ENCODE data around the gene CA7. TPM values are rescaled to one million over a fixed set of nuclear protein-coding genes. Genes with fewer than 3 reads are reported as not detected.

CA7 gene
- under 1 TPM in 1 of 3 donors, not detected in 2; 0.18 TPM for total RNA-seq

DNA sequence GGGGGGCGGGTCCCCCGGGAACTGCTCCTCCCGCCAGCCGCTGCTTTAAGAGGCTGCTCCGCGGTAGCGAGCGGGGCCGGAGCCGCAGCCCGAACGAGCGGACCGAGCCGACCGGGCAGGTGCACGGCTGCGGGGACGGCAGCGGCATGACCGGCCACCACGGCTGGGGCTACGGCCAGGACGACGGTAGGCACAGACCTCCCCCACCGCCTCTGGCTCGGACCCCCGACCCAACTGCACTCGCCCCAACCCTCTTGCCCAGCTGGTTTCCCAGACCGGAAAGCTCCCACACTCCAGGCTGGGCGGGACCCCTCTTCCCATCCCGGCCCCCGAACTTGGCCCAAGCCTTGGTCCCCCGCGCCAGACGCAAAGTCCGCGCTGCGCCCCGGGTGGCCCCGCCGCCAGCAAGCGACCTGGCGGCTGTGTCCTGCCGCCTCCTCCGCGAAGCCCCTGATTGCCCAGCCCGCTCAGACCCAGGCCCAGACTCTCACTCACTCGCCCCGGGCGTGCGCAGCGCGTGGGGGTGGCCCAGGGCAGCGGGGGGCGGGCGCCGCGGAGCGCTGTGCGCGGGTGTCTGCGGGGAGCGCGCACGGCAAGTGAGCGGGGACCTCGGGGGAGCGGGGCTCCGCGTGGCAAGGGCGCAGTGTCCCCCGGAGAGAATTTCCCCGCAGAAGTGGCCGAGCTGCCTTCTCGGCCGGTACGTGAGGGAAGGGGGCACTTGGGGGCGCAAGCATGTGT, at the start of gene CA7:
CA7 (plus strand) TSS at position 73 of the 738 bp plus-strand sequence; CDS start at position 147, 74 bp downstream.
- H3K4me3 Mint-ChIP-seq = peak within 1 kb of the TSS; percentile 61
- no peak for DNase-seq
- peak; percentile 65 to 74 for ATAC-seq
- H3K9me3 Mint-ChIP-seq = no peaks in the 10 kb centered on the region
- peaks cover 43% of the 10 kb centered on the region for H3K27me3 Mint-ChIP-seq (ENCODE audit: low read depth)
- H3K36me3 Mint-ChIP-seq (ENCODE audit: insufficient read depth) = no peaks in the 10 kb centered on the region
- H3K4me1 Mint-ChIP-seq (ENCODE audit: low read depth) = peaks cover 7% of the 10 kb centered on the region

DNA sequence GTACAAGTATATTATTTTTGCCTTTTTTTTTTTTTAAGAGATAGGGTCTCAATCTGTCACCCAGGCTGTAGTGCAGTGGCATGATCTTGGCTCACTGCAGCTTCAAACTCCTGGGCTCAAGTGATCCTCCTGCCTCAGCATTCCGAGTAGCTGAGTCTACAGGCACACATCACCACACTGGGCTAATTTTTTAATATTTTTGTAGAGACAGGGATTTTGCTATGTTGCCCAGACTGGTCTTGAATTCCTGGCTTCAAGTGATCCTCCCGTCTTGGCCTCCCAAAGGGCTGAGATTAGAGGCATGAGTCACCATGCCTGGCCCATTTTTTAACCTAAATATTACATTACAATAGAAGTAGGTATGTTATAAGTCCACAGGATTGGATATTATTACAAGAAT, 46.1 kb upstream of the CA7 start:
- Mint-ChIP-seq H3K9me3 (no peaks in the 10 kb centered on the region), H3K36me3 (ENCODE audit: insufficient read depth) (no peaks in the 10 kb centered on the region), H3K27me3 (ENCODE audit: low read depth) (no peaks in the 10 kb centered on the region), H3K4me3 (no peak overlapping the region), H3K4me1 (ENCODE audit: low read depth) (no peaks in the 10 kb centered on the region)
- ATAC-seq = no peak
- no peak for DNase-seq

DNA sequence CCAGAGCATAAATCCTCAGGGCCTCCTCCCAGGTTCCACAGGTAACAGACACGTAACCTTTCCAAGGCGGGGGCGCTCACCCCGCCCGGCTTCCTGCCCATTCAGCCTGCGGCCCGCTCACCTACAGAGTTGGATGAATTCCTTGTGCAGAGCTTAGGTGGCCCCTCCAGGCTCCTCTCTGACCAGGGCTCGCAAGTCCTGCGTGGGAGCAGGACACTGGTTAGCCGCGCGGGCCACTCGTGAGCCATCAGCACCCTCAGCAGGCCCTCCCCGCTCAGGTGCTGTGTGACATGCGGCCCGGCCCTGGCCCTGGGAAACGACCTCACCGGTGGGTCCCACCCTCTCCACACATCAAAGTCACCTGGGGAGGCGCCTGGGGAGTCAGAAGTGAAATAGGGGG, 43.4 kb upstream of the CA7 start:
- DNase-seq (no peak), ATAC-seq (no peak)
- no peaks in the 10 kb centered on the region for H3K27me3 Mint-ChIP-seq (ENCODE audit: low read depth)
- H3K9me3 Mint-ChIP-seq = no peaks in the 10 kb centered on the region
- no peak overlapping the region for H3K4me3 Mint-ChIP-seq
- H3K4me1 Mint-ChIP-seq (ENCODE audit: low read depth) = no peaks in the 10 kb centered on the region
- H3K36me3 Mint-ChIP-seq (ENCODE audit: insufficient read depth) = peaks cover 20% of the 10 kb centered on the region

DNA sequence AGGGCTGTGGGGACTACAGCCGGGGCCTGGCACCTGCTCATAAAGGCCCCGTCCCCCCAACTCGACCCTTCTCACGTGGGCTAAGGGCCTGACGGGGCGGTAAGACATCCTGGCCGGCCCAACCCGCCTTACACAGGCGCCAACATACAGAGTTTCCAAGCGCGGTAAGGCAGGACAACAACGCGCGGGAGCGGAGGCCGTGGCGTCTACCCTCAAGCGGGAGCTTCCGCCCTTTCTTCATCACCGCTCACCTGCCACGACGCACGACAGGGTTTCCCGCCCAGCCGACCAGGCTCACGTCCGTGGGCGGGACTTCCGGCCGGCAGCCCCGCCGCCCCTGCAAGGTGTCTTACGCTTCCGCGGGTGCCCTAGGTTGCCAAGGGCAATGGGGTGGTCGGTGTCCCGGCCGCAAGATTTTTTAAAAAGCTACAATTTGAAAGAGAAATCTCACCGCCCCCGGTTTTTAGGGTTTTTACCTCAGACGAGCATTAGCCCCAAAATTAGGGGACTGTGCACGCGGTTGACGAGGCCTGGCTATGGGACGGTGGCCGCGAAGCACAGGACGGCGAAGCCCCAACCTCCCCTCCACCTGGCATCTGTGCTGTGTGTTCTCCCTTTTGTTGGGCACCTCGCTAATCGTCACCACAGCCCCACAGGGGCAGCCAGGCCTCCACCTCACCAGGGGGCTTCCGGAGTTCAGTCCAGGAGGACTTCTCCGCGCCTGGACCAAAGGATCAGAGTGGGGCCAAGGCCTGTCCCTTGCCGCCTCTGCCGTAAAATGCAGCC, 42.7 kb upstream of the CA7 start, which contains the start of gene TERB1:
TERB1 (minus strand) TSS at position 265 of the 786 bp plus-strand sequence. CDS start 4,786 bp downstream, outside the sequence.
- Mint-ChIP-seq H3K27me3 (ENCODE audit: low read depth) (no peaks in the 10 kb centered on the region), H3K4me3 (no peak within 1 kb of the TSS), H3K9me3 (no peaks in the 10 kb centered on the region), H3K36me3 (ENCODE audit: insufficient read depth) (peaks cover 20% of the 10 kb centered on the region), H3K4me1 (ENCODE audit: low read depth) (no peaks in the 10 kb centered on the region)
- no peak for DNase-seq
- no peak for ATAC-seq

DNA sequence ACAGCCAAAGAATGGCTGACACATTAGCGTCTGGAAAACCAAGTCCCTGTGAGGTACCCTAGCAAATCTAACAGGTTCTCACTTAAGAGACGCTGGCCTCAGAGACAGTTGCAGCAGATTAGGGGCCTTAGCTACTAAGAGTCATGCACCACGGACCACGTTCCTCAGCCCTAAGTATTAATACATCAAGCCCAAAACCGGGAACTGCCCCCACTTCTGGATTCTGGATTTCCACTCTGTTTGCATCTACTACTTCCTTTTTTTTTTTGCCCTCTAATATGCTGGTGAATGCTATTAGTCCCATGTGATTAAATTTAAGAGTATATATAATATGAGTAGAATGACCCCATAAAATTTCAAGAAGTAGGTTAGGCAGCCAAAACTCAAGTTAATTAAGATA, 42.1 kb upstream of the CA7 start:
- Mint-ChIP-seq H3K27me3 (ENCODE audit: low read depth) (no peaks in the 10 kb centered on the region), H3K4me1 (ENCODE audit: low read depth) (no peaks in the 10 kb centered on the region), H3K36me3 (ENCODE audit: insufficient read depth) (peaks cover 20% of the 10 kb centered on the region), H3K9me3 (no peaks in the 10 kb centered on the region), H3K4me3 (no peak overlapping the region)
- ATAC-seq = no peak
- DNase-seq = no peak

DNA sequence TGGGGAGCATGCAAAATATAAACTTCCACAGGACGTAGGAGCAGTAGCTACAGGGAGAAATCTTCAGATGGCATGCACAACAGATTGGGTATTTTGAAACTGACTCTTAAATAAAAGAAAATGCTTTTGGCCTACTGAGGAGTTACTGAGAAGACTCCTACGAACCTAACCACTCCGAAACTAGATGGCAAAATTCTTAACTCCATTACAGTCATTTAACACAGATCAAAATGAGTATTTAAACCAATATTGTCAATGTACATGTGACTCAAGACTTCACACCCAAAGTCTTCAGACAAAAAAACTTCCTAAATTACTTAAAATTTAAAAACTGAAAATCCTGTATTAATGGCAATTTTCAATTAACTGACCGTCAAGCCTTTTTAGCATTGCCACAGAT, 34.4 kb upstream of the CA7 start:
- H3K9me3 Mint-ChIP-seq = no peaks in the 10 kb centered on the region
- no peak overlapping the region for H3K4me3 Mint-ChIP-seq
- H3K36me3 Mint-ChIP-seq (ENCODE audit: insufficient read depth) = peaks cover 47% of the 10 kb centered on the region
- no peaks in the 10 kb centered on the region for H3K4me1 Mint-ChIP-seq (ENCODE audit: low read depth)
- ATAC-seq = no peak
- no peaks in the 10 kb centered on the region for H3K27me3 Mint-ChIP-seq (ENCODE audit: low read depth)
- DNase-seq = no peak

DNA sequence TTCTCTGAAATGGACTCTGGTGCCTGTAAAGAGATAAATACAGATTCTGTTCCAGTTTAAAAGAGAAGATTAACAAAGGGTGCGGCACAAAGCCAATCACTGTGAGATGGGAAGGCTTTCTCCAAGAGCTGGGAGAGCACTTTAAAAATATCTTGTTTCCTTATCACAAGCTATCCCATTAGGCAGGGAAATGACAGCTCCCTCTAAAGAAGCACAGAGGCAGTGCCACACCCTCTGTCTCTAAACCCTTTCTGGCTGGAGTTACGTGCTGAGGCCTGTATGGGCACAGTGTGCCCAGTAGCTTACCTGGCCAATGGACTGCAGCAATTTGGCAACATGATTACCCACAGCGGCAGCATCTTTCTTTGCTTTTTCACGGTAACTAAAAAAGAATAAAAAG, 33.8 kb upstream of the CA7 start:
- Mint-ChIP-seq H3K9me3 (no peaks in the 10 kb centered on the region), H3K27me3 (ENCODE audit: low read depth) (no peaks in the 10 kb centered on the region), H3K4me1 (ENCODE audit: low read depth) (no peaks in the 10 kb centered on the region), H3K36me3 (ENCODE audit: insufficient read depth) (peaks cover 44% of the 10 kb centered on the region), H3K4me3 (no peak overlapping the region)
- ATAC-seq = no peak
- DNase-seq = no peak

DNA sequence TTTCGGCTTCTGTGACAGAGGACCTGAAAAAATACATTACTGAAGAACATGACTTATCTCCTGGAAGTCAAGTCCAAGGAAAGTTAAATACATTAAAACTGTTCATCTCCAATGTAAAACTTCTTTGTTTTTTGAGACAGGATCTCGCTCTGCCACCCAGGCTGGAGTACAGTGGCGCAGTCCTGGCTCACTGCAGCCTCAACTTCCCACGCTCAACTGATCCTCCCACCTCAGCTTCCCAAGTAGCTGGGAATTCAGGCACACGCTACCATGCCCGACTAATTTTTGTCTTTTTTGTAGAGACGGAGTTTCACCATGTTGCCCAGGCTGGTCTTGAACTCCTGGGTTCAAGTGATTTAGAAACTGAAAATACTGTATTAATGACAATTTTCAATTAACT, 33.2 kb upstream of the CA7 start:
- no peaks in the 10 kb centered on the region for H3K4me1 Mint-ChIP-seq (ENCODE audit: low read depth)
- H3K4me3 Mint-ChIP-seq = no peak overlapping the region
- ATAC-seq = no peak
- H3K27me3 Mint-ChIP-seq (ENCODE audit: low read depth) = no peaks in the 10 kb centered on the region
- DNase-seq = no peak
- peaks cover 40% of the 10 kb centered on the region for H3K36me3 Mint-ChIP-seq (ENCODE audit: insufficient read depth)
- H3K9me3 Mint-ChIP-seq = no peaks in the 10 kb centered on the region

DNA sequence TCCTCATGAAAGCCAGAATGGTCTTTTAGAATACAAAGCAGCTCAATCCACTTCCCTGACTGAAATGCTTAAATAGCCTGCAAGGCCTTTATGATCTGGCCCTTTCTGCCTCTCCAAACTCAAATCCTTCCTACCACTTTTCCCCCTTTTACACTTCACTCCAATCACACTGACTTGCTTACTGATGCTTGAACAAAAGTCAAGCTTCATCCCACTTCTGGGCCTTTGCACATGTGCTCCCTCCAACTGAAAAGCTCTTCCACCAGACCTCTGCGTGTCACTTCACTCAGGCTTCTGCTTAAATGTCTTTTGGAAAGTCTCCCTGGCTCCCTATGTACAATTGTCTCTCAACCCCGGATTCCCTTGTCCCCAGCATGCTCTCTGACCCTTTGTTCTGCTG, 29.5 kb upstream of the CA7 start:
- Mint-ChIP-seq H3K27me3 (ENCODE audit: low read depth) (no peaks in the 10 kb centered on the region), H3K36me3 (ENCODE audit: insufficient read depth) (peaks cover 47% of the 10 kb centered on the region), H3K4me1 (ENCODE audit: low read depth) (no peaks in the 10 kb centered on the region), H3K4me3 (no peak overlapping the region), H3K9me3 (no peaks in the 10 kb centered on the region)
- no peak for DNase-seq
- no peak for ATAC-seq

DNA sequence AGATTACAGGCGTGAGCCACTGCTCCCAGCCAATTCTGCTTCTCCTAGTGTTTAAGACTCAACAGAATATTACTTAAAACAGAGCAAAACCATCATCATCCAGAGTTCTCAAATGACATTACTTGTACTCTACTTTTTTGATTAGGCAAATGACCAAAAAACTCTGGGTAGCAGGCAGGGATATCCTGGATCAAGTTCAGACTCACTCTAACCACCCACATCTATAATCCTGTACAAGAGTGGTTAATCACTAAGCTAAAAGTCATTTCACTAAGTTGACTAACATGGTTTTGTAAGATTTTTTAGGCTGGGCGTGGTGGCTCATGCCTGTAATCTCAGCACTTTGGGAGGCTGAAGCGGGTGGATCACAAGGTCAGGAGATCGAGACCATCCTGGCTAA, 20.2 kb upstream of the CA7 start:
- Mint-ChIP-seq H3K9me3 (no peaks in the 10 kb centered on the region), H3K4me1 (ENCODE audit: low read depth) (peaks cover 22% of the 10 kb centered on the region), H3K27me3 (ENCODE audit: low read depth) (no peaks in the 10 kb centered on the region), H3K36me3 (ENCODE audit: insufficient read depth) (peaks cover 33% of the 10 kb centered on the region), H3K4me3 (no peak overlapping the region)
- ATAC-seq (no peak), DNase-seq (no peak)

DNA sequence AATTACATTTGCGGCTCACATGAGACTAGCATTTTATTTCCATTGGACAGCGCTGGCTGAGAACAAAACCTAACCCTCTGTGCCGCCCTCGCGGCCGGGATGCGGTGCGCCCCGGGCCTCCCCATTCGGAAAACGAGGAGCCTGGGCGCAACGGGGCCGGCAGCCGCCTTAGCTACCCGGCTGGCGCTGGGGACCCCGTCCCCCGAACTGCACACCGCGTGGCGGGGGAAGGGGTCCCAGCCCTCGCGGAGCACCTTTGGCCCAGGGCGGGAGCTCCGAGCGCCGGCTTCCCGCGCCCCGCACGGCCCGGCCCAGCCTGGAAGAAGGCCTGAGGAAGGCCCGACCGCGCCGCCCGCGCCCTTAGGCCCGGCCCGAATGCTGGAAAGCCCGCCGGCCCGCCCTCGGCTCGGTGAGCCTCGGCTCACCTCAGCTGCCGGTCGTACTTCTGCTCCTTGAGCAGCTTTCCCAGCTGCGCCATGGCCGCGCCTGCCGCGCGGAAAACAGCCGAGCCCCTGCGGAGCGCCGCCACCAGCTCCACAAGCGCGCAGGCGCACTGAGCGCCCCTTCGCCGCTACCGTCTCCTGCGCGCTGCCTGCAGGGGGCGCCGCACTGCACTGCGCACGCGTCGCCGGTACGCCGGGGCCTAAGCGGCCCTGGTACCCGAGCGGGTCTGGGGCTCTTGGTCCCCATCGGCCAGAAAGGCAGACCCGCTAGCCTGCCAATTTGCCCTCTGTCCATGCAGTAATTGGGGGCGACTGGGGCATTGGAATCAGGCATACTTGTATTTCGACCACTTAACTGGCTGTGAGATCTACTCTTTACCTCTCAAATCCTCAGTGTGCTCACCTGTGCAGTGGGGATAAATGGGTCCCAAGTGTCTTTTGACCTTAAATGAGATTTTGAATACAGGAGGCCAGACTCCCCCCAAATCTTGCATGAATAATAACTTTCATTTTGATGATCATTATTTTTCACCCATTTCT, 13.5 kb upstream of the CA7 start, which contains the start of gene NAE1:
NAE1 (minus strand) TSS at position 555 of the 983 bp plus-strand sequence; CDS start at position 478, 77 bp downstream.
- peak within 1 kb of the TSS; percentile 77 for H3K4me3 Mint-ChIP-seq
- DNase-seq (peak; percentile 86), ATAC-seq (peak; percentile 96 to 97)
- H3K27me3 Mint-ChIP-seq (ENCODE audit: low read depth) = no peaks in the 10 kb centered on the region
- H3K36me3 Mint-ChIP-seq (ENCODE audit: insufficient read depth) = peaks cover 11% of the 10 kb centered on the region
- H3K9me3 Mint-ChIP-seq = no peaks in the 10 kb centered on the region
- H3K4me1 Mint-ChIP-seq (ENCODE audit: low read depth) = peaks cover 28% of the 10 kb centered on the region

DNA sequence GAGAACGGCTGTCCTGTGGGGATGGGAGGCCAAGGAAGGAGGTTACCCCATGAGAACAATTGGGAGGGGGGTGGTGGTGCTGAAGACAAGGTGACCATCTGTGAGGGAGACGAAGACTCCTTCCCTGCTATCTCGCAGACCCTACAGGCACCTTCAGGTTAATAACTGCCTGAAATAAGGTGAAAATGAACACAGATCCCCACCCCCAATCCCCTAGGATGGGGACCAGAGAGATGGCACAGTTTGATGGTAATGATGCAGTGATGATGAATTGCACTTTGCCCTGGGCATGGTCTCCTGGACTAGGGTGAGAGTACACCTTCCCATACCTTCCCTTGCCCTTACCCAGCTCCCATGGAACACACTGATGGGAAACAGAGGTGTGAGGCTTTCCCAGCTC, 12.0 kb upstream of the CA7 start:
- Mint-ChIP-seq H3K36me3 (ENCODE audit: insufficient read depth) (peaks cover 4% of the 10 kb centered on the region), H3K9me3 (no peaks in the 10 kb centered on the region), H3K4me1 (ENCODE audit: low read depth) (peaks cover 19% of the 10 kb centered on the region), H3K4me3 (no peak overlapping the region), H3K27me3 (ENCODE audit: low read depth) (peaks cover 3% of the 10 kb centered on the region)
- ATAC-seq = no peak
- no peak for DNase-seq

DNA sequence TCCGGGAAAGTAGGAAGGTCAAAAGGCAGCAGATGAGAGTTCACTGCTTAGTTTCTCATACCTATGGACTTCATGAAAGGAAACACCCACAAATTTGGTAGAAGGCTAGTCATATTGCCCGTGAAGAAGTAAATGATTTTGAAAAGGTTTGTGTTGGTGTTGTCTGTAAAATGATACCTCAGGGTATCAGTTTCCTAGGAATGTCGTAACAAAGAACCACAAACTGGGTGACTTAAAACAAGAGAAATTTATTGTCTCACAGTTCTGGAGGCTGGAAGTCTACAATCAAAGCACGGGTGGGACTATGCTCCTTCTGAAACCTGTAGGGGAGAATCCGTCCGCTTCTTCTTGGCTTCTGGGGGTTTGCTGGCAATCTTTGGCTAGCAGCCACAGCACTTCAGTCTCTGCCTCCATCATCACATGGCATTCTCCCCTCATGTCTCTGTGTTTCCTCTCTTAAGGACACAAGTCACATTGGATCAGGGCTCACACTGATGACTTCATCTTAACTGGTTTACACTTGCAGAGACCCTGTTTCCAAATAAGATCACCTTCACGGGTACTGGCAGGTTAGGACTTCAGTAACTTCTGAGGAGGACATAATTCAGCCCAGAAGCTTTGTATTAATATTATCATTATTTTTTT, 11.4 kb upstream of the CA7 start:
- no peak for ATAC-seq
- peaks cover 3% of the 10 kb centered on the region for H3K27me3 Mint-ChIP-seq (ENCODE audit: low read depth)
- no peaks in the 10 kb centered on the region for H3K9me3 Mint-ChIP-seq
- H3K4me3 Mint-ChIP-seq = no peak overlapping the region
- peaks cover 15% of the 10 kb centered on the region for H3K4me1 Mint-ChIP-seq (ENCODE audit: low read depth)
- DNase-seq = no peak
- peaks cover under 1% of the 10 kb centered on the region for H3K36me3 Mint-ChIP-seq (ENCODE audit: insufficient read depth)

All from activated T-cell treated with anti-CD3 and anti-CD28 coated beads, Interleukin-2, amount 50 U/mL, for 4 hours (primary cell).